NCI-H1092 (cell line): Measurements from ENCODE around the gene WNT8B.

Source experiments
- DNase-seq: peaks from one replicate; lab custom pipeline; 2025; lab: John Stamatoyannopoulos, UW

Gene WNT8B

GRCh38 chr10:100519311-100520051, 56.7 kb downstream of the WNT8B start, which contains the start of gene SEC31B:
Gene SEC31B, minus strand, starts transcription at chr10:100519861. Its CDS starts 2,909 bp downstream, at chr10:100516952.
- DNase-seq, result no peak

- no peak for DNase-seq
Observed at GRCh38 chr10:100520811-100521210, 58.0 kb downstream of the WNT8B start.

- DNase-seq, result no peak
Observed at GRCh38 chr10:100522107-100522801, 59.4 kb downstream of the WNT8B start.

GRCh38 chr10:100522945-100523344, 60.1 kb downstream of the WNT8B start:
- no peak for DNase-seq

GRCh38 chr10:100524206-100524605, 61.4 kb downstream of the WNT8B start:
- no peak for DNase-seq

GRCh38 chr10:100524638-100525037, 61.8 kb downstream of the WNT8B start:
- no peak for DNase-seq

GRCh38 chr10:100528123-100528886, 65.5 kb downstream of the WNT8B start:
- no peak for DNase-seq

GRCh38 chr10:100528921-100529474, 66.2 kb downstream of the WNT8B start:
- no peak for DNase-seq

- DNase-seq, result peak; percentile 78
Observed at GRCh38 chr10:100529475-100530298, 66.9 kb downstream of the WNT8B start, which contains the start of gene NDUFB8. Gene NDUFB8, minus strand, starts transcription at chr10:100529871. Its CDS starts 20 bp downstream, at chr10:100529851.

GRCh38 chr10:100531761-100532160, 69.0 kb downstream of the WNT8B start:
- DNase-seq, result no peak
